ENCODE data around the gene PCDH10. TPM values are rescaled to one million over a fixed set of nuclear protein-coding genes. Genes with fewer than 3 reads are reported as not detected.

Gene PCDH10
- total RNA-seq, 1 donor from 2014 or later: 0.46 TPM

- no peak for TF ChIP-seq CTCF (conservative IDR thresholded peaks at IDR 0.05; ENCODE audit: low read depth, low read length)
- no peak overlapping the region for H3K4me3 ChIP-seq (ENCODE audit: low read depth, low read length)
- no peak for DNase-seq (ENCODE audit: low read depth)
These were observed 7.0 kb downstream of the PCDH10 start for GRCh38 chr4:133156096-133156495.

GRCh38 chr4:133156556-133156955, 7.5 kb downstream of the PCDH10 start:
- TF ChIP-seq CTCF (conservative IDR thresholded peaks at IDR 0.05; ENCODE audit: low read depth, low read length): no peak
- DNase-seq (ENCODE audit: low read depth): no peak
- no peak overlapping the region for H3K4me3 ChIP-seq (ENCODE audit: low read depth, low read length)

- TF ChIP-seq CTCF (conservative IDR thresholded peaks at IDR 0.05; ENCODE audit: low read depth, low read length): no peak
These were observed 8.5 kb downstream of the PCDH10 start for GRCh38 chr4:133157460-133158160.

GRCh38 chr4:133160853-133161252, 11.8 kb downstream of the PCDH10 start:
- TF ChIP-seq CTCF (conservative IDR thresholded peaks at IDR 0.05; ENCODE audit: low read depth, low read length): no peak
- H3K4me3 ChIP-seq (ENCODE audit: low read depth, low read length): no peak overlapping the region
- no peak for DNase-seq (ENCODE audit: low read depth)

More at GRCh38 chr4:133157460-133158160, 8.5 kb downstream of the PCDH10 start:
- no peak overlapping the region for H3K4me3 ChIP-seq (ENCODE audit: low read depth, low read length)
- DNase-seq (ENCODE audit: low read depth): no peak

- DNase-seq (ENCODE audit: low read depth): no peak
- TF ChIP-seq CTCF (conservative IDR thresholded peaks at IDR 0.05; ENCODE audit: low read depth, low read length): no peak
- no peak overlapping the region for H3K4me3 ChIP-seq (ENCODE audit: low read depth, low read length)
These were observed 12.6 kb downstream of the PCDH10 start for GRCh38 chr4:133161570-133162295.

- DNase-seq (ENCODE audit: low read depth): no peak
These were observed 13.8 kb downstream of the PCDH10 start for GRCh38 chr4:133162941-133163340.

More at GRCh38 chr4:133162941-133163340, 13.8 kb downstream of the PCDH10 start:
- no peak for TF ChIP-seq CTCF (conservative IDR thresholded peaks at IDR 0.05; ENCODE audit: low read depth, low read length)
- H3K4me3 ChIP-seq (ENCODE audit: low read depth, low read length): no peak overlapping the region
